ENCODE results near the gene C1R. TPM values are rescaled to one million over a fixed set of nuclear protein-coding genes. Genes with fewer than 3 reads are reported as not detected.
"Not testable (repeated sequence)": the region's sequence is repeated elsewhere in the genome, so short reads cannot be mapped to it uniquely, and the experiment has no call there.

The C1R gene
- total RNA-seq, 1 donor from 2014 or later: 1,748 TPM

- DNase-seq (ENCODE audit: low spot score) (no peak), ATAC-seq (peak; percentile 88)
Observed at GRCh38 chr12:7042842-7043241, 49.4 kb downstream of the C1R start.

GRCh38 chr12:7039403-7039802, 52.8 kb downstream of the C1R start:
- no peak for ATAC-seq
- no peak for DNase-seq (ENCODE audit: low spot score)

- ATAC-seq: no peak
- no peak for DNase-seq (ENCODE audit: low spot score)
Observed at GRCh38 chr12:7038591-7038990, 53.7 kb downstream of the C1R start.

- ATAC-seq: not testable (repeated sequence)
Observed at GRCh38 chr12:7037411-7037810, 54.8 kb downstream of the C1R start.

GRCh38 chr12:7035463-7035862, 56.8 kb downstream of the C1R start:
- ATAC-seq: no peak
- DNase-seq (ENCODE audit: low spot score): no peak

More at GRCh38 chr12:7037411-7037810, 54.8 kb downstream of the C1R start:
- not testable (repeated sequence) for DNase-seq (ENCODE audit: low spot score)

- DNase-seq (ENCODE audit: low spot score): peak; percentile 18
- no peak for ATAC-seq
Observed at GRCh38 chr12:7034464-7034863, 57.8 kb downstream of the C1R start.

GRCh38 chr12:7032990-7033389, 59.3 kb downstream of the C1R start:
- DNase-seq (ENCODE audit: low spot score): no peak
- no peak for ATAC-seq

- ATAC-seq (no peak), DNase-seq (ENCODE audit: low spot score) (peak; percentile 38)
Observed at GRCh38 chr12:7031306-7031705, 60.9 kb downstream of the C1R start.

Other genes starting within 250 kb of the C1R start
- gene CDCA3, start 241.2 kb downstream of the C1R start, total RNA-seq: 0.58 TPM
- 48.0 TPM for gene USP5, start 240.3 kb downstream of the C1R start, total RNA-seq
- 300 TPM for gene TPI1, start 224.9 kb downstream of the C1R start, total RNA-seq
- gene SPSB2, start 219.1 kb downstream of the C1R start, total RNA-seq: 4.7 TPM
- gene LRRC23, start 187.6 kb downstream of the C1R start, total RNA-seq: 1.9 TPM
- 3.6 TPM for gene ENO2, start 177.9 kb downstream of the C1R start, total RNA-seq
- 22.0 TPM for gene ATN1, start 164.5 kb downstream of the C1R start, total RNA-seq
- gene RNU7-1, start 148.6 kb downstream of the C1R start, total RNA-seq: not detected
- gene C12orf57, start 148.4 kb downstream of the C1R start, total RNA-seq: 86.3 TPM
- 17.8 TPM for gene PTPN6, start 141.1 kb downstream of the C1R start, total RNA-seq
- 129 TPM for gene PHB2, start 121.8 kb downstream of the C1R start, total RNA-seq
- gene EMG1, start 121.5 kb downstream of the C1R start, total RNA-seq: 16.1 TPM
- gene LPCAT3, start 74.0 kb downstream of the C1R start, total RNA-seq: 54.3 TPM
- 1,760 TPM for gene C1S, start 31.7 kb downstream of the C1R start, total RNA-seq
- gene C1RL, start 16.8 kb upstream of the C1R start, total RNA-seq: 243 TPM
- gene RBP5, start 36.4 kb upstream of the C1R start, total RNA-seq: 154 TPM
- gene CLSTN3, start 37.9 kb upstream of the C1R start, total RNA-seq: 48.4 TPM
- gene PEX5, start 97.2 kb upstream of the C1R start, total RNA-seq: 49.9 TPM
- not detected for gene ACSM4, start 211.6 kb upstream of the C1R start, total RNA-seq